Measurements from ENCODE around the gene RBM15B.

GRCh38 chr3:51408813-51409212 is 17.7 kb downstream of the RBM15B start:
- TF ChIP-seq POLR2A (IDR thresholded peaks at IDR 0.05; ENCODE audit: low read depth, low read length) (no peak), POLR2AphosphoS5 (IDR thresholded peaks at IDR 0.05; ENCODE audit: low read depth, low read length) (no peak), TAF1 (IDR thresholded peaks at IDR 0.05; ENCODE audit: low read depth, low read length) (no peak), SPI1 (IDR thresholded peaks at IDR 0.05; ENCODE audit: low read depth, low read length) (no peak), PAX5 (IDR thresholded peaks at IDR 0.05; ENCODE audit: insufficient read depth, low read length, severe bottlenecking) (no peak)
